Tracheal epithelial cell (primary cell): ENCODE data around the gene MYO1G. TPM values are rescaled to one million over a fixed set of nuclear protein-coding genes. Genes with fewer than 3 reads are reported as not detected.

ENCODE experiments used
- total RNA-seq: library from RNA; depleted of rRNA; stranded (reverse); fragments of >200 nt; gene quantifications from 2 replicates; pipeline ENCODE4 v1.2.1, GENCODE V29; 2014

Gene MYO1G
- under 0.01 and 0.43 TPM in 2 replicates for total RNA-seq

DNA sequence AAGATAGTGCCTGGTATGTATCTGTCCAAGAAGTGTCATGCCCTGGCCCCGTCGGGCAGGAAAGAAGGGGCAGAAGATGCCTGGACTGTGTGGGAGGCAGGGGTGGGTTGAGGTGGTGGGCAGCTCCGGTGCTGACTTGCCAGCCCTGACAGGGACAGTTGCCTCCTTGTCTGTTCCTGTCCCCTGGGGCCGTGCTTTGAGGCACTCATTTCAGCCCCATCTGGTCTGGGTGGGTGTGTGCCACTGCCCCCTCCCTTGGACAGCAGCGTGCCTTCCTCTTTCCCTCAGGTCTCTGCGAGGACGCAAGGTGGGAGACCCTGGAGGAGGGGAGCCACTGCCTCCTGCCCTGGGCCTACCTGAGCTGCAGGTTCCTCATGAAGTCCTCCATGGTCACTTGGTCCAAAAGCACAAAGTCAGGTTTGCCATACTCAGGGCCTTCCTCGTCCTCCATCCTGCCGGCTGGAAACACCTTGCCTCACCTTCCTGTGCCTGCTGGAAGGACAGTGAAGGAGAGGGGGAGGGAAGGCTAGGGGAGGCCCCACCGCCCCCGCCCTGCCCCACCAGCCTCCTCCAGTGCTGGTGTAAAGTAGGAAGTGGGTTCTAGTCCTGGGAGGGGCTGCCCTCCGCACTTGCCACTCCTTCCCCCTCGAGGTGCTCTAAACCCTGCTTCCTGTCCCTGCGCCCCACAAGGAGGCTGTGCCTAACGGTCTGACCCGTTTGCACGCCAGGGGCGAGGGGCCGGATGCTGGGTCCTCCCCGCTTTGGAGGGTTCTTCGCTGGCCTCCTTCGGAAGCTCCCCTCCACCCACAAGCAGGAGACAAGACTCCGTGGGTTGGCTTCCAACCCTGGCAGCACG, at the start of gene MYO1G:
TSS of gene MYO1G (minus strand) at position 505 of the 856 bp plus-strand sequence. CDS start at position 451, 54 bp downstream.

DNA sequence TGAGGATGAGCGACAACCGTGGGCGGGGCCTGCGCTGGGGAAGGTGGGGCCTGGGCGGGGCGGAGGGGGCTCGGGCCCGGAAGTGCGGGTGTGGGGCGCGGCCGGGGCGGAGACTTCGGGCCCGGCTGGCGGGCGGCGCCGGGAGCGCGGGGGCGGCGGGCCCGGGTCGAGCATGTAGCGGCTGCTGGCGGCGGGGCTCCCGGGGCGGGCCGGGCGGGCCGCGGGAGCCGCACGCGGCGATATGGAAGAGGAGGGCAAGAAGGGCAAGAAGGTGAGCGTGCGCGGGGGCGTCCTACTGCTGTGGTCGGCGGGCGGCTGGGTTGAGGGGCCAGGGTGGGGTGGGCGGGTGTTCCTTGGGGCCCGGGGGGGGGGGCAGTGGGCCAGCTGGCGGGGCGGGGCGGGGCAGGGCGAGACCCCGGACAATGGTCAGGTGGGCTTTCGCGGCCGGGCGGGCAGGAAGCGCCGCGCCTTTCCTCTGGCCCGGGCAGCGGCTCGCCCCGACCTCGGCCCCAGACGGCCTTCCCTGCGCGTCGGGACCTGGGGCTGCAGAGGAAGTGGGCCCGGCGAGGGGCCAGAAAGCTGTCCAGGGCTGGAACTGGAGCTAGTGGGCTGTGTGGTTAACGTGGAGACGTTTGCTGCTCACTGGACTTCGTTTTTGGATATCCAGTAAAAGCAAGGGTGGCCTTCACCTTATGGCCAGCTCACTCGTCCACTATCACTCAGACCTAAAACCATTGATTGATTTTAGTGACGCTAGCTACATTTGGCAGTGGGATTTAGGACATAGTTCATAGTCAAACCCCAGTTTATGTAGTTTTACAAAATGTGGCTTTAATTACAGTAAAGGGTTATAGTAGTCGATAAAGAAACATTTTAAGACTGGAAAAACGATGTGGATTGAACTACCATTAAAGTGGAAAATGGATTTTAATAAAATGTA, 21.5 kb upstream of the MYO1G start, which contains the start of gene CCM2:
TSS of gene CCM2 (plus strand) at position 109 of the 940 bp plus-strand sequence. CDS start at position 242, 133 bp downstream.

Other genes starting within 250 kb of the MYO1G start
- gene ZMIZ2, start 230.2 kb downstream of the MYO1G start, total RNA-seq: 5.3 and 10.1 TPM in 2 replicates
- 2,178 and 2,747 TPM in 2 replicates for gene PPIA, start 182.3 kb downstream of the MYO1G start, total RNA-seq
- 61.4 and 72.5 TPM in 2 replicates for gene H2AZ2, start 130.9 kb downstream of the MYO1G start, total RNA-seq
- 15.7 and 20.9 TPM in 2 replicates for gene PURB, start 93.5 kb downstream of the MYO1G start, total RNA-seq
- 40.9 and 45.1 TPM in 2 replicates for gene CCM2, start 21.2 kb upstream of the MYO1G start, total RNA-seq
- gene NACAD, start 110.0 kb upstream of the MYO1G start, total RNA-seq: under 0.01 and 0.96 TPM in 2 replicates
- 106 and 129 TPM in 2 replicates for gene TBRG4, start 132.7 kb upstream of the MYO1G start, total RNA-seq
- gene RAMP3, start 178.8 kb upstream of the MYO1G start, total RNA-seq: 0.21 TPM in 1 of 2 replicates, not detected in the other